Activated CD8-positive, alpha-beta memory T cell treated with anti-CD3 and anti-CD28 coated beads for 4 hours (primary cell): ENCODE results near the gene ESAM.

Source experiments
- DNase-seq, 2 donors: peaks; one replicate each; pipeline ENCODE4 v3.0.0-alpha.2; 2020; ENCODE audit warnings: low read depth in 2 of 2

The ESAM gene

DNA sequence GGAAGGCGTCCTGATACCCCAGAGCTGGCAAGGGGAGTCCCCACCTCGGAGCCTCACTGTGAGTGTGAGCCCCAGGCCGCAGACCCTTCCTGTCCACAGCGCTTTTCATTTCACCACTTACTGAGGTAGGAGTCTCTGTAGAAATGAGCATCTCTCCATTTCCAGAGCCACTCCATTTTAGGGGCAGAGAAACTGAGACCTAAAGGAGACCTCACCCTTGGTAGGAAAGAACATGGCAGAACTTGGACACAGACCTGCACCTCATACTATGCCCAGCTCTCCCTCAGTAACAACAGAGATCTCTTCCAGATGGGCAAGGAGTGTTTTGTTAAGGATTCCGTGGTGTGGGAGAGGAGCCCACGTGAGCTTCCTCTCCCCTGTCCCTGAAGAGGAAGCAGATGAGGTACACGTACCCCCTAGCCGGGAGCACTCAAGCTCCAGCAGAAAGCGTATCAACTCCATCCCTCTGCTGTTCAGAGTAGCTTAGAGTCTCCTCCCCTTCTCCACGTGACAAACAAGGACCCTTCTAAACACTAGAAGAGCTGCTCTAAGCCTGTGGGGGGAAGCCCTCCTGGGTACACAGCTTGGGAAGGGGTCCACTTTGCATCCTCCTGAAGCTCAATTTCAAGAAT, 9.5 kb downstream of the ESAM start:
- no peak for DNase-seq

GRCh38 chr11:124751741-124752470, 10.2 kb downstream of the ESAM start, which contains the start of gene VSIG2:
VSIG2 (minus strand) TSS chr11:124752255; CDS start chr11:124752137, 118 bp downstream.
- no peak for DNase-seq

- DNase-seq: no peak
Observed at GRCh38 chr11:124751391-124751740, 10.7 kb downstream of the ESAM start.

DNA sequence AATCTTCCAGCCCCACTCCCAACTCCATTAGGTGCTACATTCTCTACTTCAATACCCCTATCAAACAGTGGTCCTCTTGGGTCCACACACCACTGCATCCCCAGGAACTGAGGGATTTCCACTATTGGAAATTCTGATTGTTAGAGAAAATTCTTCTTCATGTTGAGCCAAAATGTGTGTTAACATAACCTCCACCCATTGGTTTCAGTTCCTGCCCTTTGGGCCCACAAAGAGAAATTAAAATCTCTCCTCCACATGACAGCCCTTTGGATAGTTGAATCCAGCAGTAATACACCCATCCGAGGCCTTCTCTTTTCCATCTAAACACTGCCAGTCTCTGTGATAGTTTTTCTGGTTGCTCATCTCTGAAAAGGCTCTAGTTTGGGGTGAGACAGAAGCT, 12.2 kb downstream of the ESAM start:
- no peak for DNase-seq

GRCh38 chr11:124748481-124749343, 13.4 kb downstream of the ESAM start:
- DNase-seq: no peak

DNA sequence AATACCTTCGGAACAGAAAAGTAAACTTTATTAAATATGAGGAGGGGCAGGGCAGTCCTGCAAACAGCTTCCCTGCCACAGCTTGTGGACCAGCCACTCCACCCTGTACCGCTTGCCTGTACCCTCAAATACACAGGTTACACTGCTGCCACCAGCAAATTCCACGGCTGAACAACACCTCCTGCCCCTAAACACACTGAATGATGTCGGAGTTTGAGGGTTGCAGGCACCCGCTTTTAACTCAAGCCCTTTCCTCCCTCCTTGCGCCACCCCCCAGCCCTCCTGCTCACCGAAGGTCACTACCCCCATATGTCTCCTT, 14.0 kb downstream of the ESAM start:
- DNase-seq: no peak

- no peak for DNase-seq
Observed at GRCh38 chr11:124747406-124748099, 14.5 kb downstream of the ESAM start.

- DNase-seq: peak; percentile 47 to 55
Observed at GRCh38 chr11:124746621-124747243, 15.4 kb downstream of the ESAM start.

DNA sequence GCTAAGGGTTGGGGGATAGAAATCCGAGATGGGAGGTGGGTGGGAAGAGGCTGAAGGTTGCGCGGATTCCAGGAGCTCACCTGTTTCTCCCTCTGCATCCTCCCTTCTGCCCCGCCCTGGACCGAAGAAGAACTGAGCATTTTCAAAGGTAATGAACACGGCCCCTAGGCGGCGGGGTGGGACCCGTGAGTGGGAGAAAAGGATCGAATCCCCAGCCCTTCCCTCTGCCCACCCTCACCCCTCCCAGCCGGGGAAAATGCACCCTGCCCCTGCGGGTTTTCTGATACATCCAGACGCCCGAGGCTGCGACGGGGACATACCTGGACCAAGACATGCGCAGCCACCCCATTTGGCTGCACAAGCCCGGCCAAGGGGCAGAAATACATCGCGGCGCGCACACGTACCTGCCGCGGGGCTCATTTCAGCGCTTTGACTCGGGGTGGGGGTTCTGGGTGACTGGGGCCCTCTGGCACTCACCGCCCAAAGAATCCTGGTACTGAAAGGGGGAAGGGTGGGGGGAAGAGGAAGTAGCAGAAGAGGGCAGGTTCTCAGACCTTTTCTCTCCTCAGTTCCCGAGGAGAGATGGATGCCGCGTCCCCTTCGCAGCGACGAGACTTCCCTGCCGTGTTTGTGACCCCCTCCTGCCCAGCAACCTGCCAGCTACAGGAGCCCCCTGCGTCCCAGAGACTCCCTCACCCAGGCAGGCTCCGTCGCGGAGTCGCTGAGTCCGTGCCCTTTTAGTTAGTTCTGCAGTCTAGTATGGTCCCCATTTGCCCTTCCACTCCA, 16.1 kb downstream of the ESAM start:
- DNase-seq: no peak

- DNase-seq: no peak
Observed at GRCh38 chr11:124745270-124745834, 16.7 kb downstream of the ESAM start.

DNA sequence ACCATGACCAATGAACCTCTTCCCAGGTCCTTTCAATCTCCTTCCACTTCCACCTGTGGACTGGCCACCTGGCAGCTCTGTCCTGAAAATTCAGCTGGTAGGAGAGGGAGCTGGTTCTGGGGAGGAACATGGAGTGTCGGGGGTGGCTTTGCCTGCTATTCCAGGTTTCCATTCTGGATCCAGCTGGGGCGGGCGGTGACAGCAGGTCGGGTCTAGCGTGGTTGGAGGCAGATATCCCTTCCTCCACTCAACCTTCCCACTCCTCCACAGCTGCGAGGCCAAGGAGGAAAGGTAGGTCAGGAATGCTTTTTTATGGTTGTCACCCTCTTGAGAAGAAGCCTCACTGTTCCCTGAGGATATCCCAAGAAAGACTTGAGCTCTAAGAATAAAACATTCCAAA, 19.0 kb downstream of the ESAM start:
- DNase-seq: no peak

GRCh38 chr11:124742555-124742954, 19.5 kb downstream of the ESAM start:
- DNase-seq: no peak

DNA sequence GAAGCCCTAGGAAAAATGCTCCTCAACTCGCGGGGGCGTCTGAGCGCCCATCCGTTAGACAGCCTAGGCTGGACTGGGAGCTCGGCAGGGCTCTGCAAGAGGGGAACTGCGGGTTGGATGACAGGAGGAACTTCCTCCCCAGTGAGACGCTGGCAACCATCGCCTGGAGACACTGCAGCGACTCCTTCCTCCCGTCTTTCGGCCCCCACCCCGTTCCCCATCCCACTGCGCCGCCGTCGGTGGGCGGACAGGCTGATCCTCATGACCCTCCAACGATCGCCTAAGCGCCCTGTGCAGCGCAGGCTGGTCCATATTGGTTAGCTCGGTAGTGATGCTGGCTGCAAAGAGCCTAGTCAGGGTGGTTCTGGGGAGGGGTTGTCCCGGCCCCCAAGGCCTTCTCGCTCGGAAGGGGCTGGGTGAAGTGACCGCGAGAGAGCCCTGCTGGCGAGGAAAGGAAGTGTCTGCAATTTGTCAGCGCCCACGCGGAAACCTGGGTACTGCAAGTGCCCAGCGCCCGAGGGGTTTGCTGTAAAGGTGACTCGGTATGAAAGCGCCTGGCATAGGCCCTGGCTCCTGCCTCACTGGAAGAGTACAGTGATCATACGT, 21.7 kb downstream of the ESAM start:
- DNase-seq: no peak

DNA sequence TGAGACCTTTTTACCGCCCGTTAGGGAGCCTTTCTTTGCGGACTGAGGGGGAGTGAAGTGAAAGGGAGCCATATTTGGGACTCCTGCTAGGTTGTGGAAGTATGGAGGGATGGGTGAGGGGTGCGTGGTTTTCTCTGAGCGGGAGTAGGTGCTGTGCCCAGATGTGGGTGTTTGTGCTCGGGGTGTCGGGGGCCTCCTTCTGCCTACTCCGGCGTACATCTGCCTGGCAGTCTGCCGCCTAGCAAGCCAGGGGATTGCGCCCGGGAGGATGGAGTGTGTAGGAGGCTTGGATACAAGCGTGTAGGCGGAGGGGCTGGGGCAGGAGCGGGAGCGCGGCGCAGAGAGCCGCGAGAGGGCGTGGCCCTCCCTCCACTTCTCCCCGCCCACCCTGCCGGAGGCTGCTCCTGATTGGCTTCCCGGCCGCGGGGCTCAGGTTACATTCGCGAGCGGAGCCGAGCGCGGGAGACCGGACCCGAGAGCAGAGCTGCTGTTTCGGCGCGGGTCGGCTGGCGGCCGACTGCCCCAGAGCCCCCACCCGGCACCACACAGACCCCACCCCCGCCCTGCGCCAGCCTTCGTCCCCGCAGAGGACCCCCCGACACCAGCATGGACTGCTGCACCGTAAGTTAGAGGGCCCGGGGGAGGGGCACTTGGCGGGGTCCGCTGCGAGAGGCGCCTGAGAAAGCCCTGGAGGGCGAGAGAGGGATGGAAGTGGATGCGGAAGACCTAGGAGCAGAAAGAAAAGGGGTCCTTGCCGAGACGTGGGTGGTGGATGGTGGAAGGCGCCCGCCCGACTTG, 22.4 kb downstream of the ESAM start, which contains the start of gene NRGN:
Gene NRGN, plus strand, starts transcription at position 464 of the 798 bp plus-strand sequence. Its CDS starts 143 bp downstream, at position 607.
- DNase-seq: peak; percentile 50 to 54

DNA sequence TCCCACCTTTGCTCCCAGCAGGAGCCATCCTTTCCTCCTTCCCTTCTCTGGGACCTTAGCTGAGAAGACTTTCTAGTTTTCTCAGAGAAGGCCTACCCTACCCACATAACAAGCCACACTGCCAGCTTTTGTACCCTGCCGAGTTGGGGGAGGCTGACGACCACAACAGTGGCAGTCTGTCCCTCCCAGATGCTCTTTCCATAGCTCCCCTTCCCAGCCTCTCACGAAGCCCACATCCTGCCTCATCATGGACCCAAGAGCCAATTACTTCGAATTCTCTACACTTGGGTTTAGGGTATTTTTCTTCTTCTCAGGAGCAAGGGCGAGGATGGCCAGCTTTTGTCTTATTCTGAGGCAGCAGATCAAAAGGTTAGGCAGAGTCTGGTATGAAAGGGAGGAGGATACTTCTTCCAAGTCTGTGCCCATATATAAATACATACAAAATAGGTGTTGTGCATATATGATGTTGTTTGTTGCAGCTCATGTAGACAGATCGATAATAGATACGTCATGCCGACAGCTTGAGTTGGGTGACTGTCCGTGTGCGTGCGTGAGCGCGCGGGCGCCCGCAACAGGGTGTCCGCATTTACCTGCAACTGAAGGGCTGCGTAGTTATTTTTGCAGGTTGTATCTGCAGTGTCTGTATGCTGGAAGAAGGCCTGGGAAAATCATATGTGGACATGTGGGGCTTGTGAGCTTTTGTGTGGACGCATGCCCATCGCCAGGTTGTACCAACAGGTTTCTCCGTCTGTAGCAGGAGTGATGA, 23.2 kb downstream of the ESAM start:
- DNase-seq: no peak

GRCh38 chr11:124737638-124738305, 24.3 kb downstream of the ESAM start:
- no peak for DNase-seq

DNA sequence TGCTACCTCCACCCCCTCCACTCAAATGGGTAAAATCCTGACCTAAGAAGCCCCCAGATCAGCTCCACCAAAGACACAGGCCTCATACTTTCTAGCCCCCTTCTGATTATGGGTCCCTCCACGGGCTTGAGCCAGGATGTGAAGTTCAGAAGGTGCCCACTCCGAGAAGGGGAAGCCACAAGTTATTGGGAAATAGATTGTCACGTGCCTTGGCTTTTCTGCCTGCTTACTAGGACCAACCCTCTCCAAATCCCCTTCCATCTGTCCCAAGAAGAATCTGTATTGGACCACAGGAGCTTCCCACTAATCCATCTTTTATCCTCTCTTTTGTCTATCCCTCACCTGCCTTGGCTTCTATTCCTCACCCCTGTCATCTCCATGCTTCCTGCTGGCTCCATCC, 25.4 kb downstream of the ESAM start:
- DNase-seq: no peak

DNA sequence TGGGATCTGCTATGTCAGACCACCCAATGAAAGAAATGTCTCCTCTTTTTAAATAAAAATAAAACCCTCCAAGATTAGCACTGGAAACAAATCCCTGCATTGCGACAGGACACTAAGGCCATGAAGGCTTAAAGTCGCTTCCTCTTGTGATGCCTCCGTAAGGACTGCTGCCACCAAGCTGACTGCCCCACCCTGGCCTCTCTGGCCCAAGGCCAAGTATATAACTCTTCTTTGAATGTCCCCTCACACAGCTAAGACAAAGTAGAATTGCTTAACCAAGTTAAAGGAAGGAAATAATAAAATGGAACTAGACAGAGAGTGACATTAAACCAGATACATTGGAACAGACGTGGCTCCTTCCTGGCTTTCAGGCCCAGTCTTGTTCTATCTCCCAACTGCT, 29.9 kb downstream of the ESAM start:
- DNase-seq: no peak
